HG02973 (cell line): Measurements from ENCODE around the gene ERRFI1.

Experiments
- ATAC-seq: cut with Tn5 transposase; IDR thresholded peaks from one replicate; pipeline ENCODE4 v1.9.1; 2021; ENCODE audit warnings: moderate library complexity; ENCODE audit not compliant: unreplicated experiment

ERRFI1 gene

GRCh38 chr1:8020032-8020431 lies 6.1 kb downstream of the ERRFI1 start:
- ATAC-seq, result no peak

GRCh38 chr1:8019229-8019620 lies 6.9 kb downstream of the ERRFI1 start:
- ATAC-seq, result no peak

- no peak for ATAC-seq
These were observed 7.4 kb downstream of the ERRFI1 start for GRCh38 chr1:8018492-8019228.

GRCh38 chr1:8017495-8018197 lies 8.5 kb downstream of the ERRFI1 start:
- ATAC-seq, result no peak

GRCh38 chr1:8016895-8017241 lies 9.2 kb downstream of the ERRFI1 start:
- ATAC-seq, result no peak

- no peak for ATAC-seq
These were observed 9.8 kb downstream of the ERRFI1 start for GRCh38 chr1:8016210-8016894.

- ATAC-seq, result no peak
These were observed 10.3 kb downstream of the ERRFI1 start for GRCh38 chr1:8015809-8016165.

- ATAC-seq, result no peak
These were observed 10.9 kb downstream of the ERRFI1 start for GRCh38 chr1:8015036-8015808.

- ATAC-seq, result no peak
These were observed 11.6 kb downstream of the ERRFI1 start for GRCh38 chr1:8014381-8014988.

- ATAC-seq, result no peak
These were observed 12.3 kb downstream of the ERRFI1 start for GRCh38 chr1:8013800-8014199.

- ATAC-seq, result no peak
These were observed 12.7 kb downstream of the ERRFI1 start for GRCh38 chr1:8013399-8013798.

- ATAC-seq, result no peak
These were observed 13.2 kb downstream of the ERRFI1 start for GRCh38 chr1:8012955-8013354.

GRCh38 chr1:8011923-8012858 lies 13.9 kb downstream of the ERRFI1 start:
- ATAC-seq, result no peak

GRCh38 chr1:8011016-8011415 lies 15.1 kb downstream of the ERRFI1 start:
- ATAC-seq, result no peak

- ATAC-seq, result no peak
These were observed 15.9 kb downstream of the ERRFI1 start for GRCh38 chr1:8010080-8010664.

GRCh38 chr1:8009043-8010002 lies 16.8 kb downstream of the ERRFI1 start:
- no peak for ATAC-seq

- ATAC-seq, result no peak
These were observed 19.8 kb downstream of the ERRFI1 start for GRCh38 chr1:8006037-8006963.
